ENCODE data around the gene HIVEP1.

HIVEP1 gene

GRCh38 chr6:12048609-12049008, 36.5 kb downstream of the HIVEP1 start:
- no peak for DNase-seq (ENCODE audit: low spot score)

- no peak for DNase-seq (ENCODE audit: low spot score)
Observed at GRCh38 chr6:12049165-12049564, 37.1 kb downstream of the HIVEP1 start.

- peak; percentile 70 for DNase-seq (ENCODE audit: low spot score)
Observed at GRCh38 chr6:12051861-12052368, 39.8 kb downstream of the HIVEP1 start.

- DNase-seq (ENCODE audit: low spot score): no peak
Observed at GRCh38 chr6:12058172-12058961, 46.3 kb downstream of the HIVEP1 start.

- DNase-seq (ENCODE audit: low spot score): peak; percentile 72
Observed at GRCh38 chr6:12060780-12061609, 48.9 kb downstream of the HIVEP1 start.

- no peak for DNase-seq (ENCODE audit: low spot score)
Observed at GRCh38 chr6:12062605-12063004, 50.5 kb downstream of the HIVEP1 start.

- no peak for DNase-seq (ENCODE audit: low spot score)
Observed at GRCh38 chr6:12064131-12064530, 52.0 kb downstream of the HIVEP1 start.

- no peak for DNase-seq (ENCODE audit: low spot score)
Observed at GRCh38 chr6:12064538-12065071, 52.5 kb downstream of the HIVEP1 start.

GRCh38 chr6:12065321-12066140, 53.4 kb downstream of the HIVEP1 start:
- no peak for DNase-seq (ENCODE audit: low spot score)

- DNase-seq (ENCODE audit: low spot score): no peak
Observed at GRCh38 chr6:12066297-12066696, 54.2 kb downstream of the HIVEP1 start.

GRCh38 chr6:12068899-12069557, 56.9 kb downstream of the HIVEP1 start:
- no peak for DNase-seq (ENCODE audit: low spot score)

GRCh38 chr6:12069891-12070529, 57.9 kb downstream of the HIVEP1 start:
- no peak for DNase-seq (ENCODE audit: low spot score)

- no peak for DNase-seq (ENCODE audit: low spot score)
Observed at GRCh38 chr6:12071064-12071615, 59.0 kb downstream of the HIVEP1 start.

- DNase-seq (ENCODE audit: low spot score): no peak
Observed at GRCh38 chr6:12075067-12075563, 63.0 kb downstream of the HIVEP1 start.

GRCh38 chr6:12077021-12077710, 65.1 kb downstream of the HIVEP1 start:
- DNase-seq (ENCODE audit: low spot score): no peak

GRCh38 chr6:12078014-12078413, 65.9 kb downstream of the HIVEP1 start:
- no peak for DNase-seq (ENCODE audit: low spot score)

GRCh38 chr6:12081771-12082170, 69.7 kb downstream of the HIVEP1 start:
- DNase-seq (ENCODE audit: low spot score): no peak

- DNase-seq (ENCODE audit: low spot score): no peak
Observed at GRCh38 chr6:12082368-12082767, 70.3 kb downstream of the HIVEP1 start.

GRCh38 chr6:12083302-12083701, 71.2 kb downstream of the HIVEP1 start:
- no peak for DNase-seq (ENCODE audit: low spot score)

- DNase-seq (ENCODE audit: low spot score): no peak
Observed at GRCh38 chr6:12083763-12084162, 71.7 kb downstream of the HIVEP1 start.
